HL-60/S4 treated with retinoic acid at 250 ng/mL for 4 days and 3 days (cell line): ENCODE data around the gene TSHZ2.
"Not testable (repeated sequence)": the region's sequence is repeated elsewhere in the genome, so short reads cannot be mapped to it uniquely, and the experiment has no call there.

Experiments used
- in situ Hi-C: fragments of 300-500 bp; cut with MboI; formaldehyde crosslinking; loops from 2 replicates; pipeline ENCODE4 v1.7.0; 2022; ENCODE audit warnings: low sequenced_read_pairs

The TSHZ2 gene

GRCh38 chr20:53527196-53527595 lies 555.0 kb downstream of the TSHZ2 start:
- in situ Hi-C loops = no loop called here

DNA sequence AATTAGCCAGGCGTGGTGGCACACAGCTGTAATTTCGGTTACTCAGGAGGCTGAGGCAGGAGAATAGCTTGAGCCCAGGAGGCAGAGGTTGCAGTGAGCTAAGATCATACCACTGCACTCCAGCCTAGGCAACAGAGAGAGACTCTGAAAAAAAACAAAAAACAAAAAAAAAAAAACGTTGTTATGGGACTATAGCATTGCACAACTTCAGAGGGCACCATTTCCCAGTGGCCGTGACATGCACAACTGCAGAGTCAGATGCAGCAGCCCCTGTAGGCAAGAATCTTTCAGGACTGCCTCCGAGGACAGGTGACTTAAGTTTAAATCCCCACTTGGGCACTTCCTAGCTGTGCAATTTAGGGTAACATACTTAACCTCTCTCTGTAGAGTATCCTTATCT lies 557.5 kb downstream of the TSHZ2 start:
- in situ Hi-C loops = no loop called here

DNA sequence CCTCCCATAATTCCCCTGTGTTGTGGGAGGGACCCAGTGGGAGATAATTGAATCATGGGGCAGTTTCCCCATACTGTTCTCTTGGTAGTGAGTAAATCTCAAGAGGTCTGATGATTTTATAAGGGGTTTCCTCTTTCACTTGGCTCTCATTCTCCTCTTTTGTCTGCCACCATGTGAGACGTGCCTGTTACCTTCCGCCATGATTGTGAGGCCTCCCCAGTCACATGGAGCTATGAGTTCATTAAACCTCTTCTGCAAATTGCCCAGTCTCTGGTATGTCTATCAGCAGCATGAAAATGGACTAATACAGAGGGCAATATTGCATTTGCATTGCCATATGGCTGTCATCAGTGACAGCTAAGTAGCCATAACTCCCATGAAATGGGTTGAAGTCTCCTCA lies 558.3 kb downstream of the TSHZ2 start:
- in situ Hi-C loops = no loop called here

DNA sequence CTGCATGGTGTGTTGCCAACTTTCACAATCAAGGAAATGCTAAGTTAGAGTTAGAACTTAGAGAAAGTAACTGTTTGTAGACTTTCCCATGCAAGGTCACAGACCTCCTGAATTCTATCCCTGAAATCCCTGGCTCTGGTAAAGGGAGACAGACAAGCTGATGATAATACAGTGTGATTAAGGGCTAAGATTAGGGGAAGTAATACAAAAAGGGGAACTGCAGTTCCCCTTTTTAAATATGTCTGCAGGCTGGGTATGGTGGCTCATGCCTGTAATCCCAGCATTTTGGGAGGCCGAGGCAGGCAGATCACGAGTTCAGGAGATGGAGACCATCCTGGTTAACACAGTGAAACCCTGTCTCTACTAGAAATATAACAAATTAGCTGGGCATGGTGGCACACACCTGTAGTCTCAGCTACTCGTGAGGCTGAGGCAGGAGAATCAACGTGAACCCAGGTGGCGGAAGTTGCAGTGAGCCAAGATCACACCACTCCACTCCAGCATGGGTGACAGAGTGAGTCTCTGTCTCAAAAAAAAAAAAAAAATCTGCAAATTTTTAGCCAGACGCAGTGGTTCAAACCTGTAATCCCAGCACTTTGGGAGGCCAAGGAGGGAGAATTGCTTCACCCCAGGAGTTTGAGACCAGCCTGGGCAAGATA lies 560.6 kb downstream of the TSHZ2 start:
- in situ Hi-C loops = not testable (repeated sequence)

GRCh38 chr20:53533500-53533899 lies 561.3 kb downstream of the TSHZ2 start:
- in situ Hi-C loops = no loop called here

DNA sequence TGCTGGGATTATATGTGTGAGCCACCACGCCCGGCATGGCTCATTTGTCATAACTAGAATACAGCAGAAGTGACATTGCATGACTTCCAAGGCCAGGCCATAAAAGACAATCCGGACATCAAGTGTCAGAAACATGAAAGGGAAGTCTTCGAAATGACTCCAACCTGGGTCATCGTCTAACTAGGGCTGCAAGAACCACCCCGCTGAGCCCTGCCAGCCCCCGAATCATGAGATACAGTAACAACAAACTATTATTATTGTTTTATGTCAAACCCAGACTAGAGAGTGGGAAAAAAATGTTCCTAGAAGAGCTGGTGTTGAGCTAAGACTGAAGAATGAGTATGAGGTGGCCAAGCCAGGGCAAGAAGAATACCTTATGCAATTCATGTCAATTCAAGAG lies 561.9 kb downstream of the TSHZ2 start:
- in situ Hi-C loops = no loop called here

DNA sequence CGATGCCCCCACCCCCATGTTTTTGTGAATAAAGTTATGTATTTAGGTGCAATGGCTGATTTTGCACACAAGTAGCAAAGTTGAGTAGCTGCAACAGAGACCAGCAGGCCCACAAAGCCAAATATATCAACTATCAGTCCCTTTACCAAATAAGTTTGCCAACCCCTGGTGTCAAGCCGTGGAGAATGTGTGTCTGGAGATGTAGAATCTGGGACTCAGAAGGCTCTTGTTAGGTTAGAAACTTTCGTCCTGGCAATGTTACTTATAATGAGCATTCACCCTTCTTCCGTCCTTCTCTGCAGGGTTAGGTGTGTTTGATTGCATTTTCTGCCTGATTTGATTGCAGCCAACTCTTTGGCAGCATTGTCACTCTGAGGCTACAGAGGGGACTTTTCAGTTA lies 563.7 kb downstream of the TSHZ2 start:
- in situ Hi-C loops = no loop called here

DNA sequence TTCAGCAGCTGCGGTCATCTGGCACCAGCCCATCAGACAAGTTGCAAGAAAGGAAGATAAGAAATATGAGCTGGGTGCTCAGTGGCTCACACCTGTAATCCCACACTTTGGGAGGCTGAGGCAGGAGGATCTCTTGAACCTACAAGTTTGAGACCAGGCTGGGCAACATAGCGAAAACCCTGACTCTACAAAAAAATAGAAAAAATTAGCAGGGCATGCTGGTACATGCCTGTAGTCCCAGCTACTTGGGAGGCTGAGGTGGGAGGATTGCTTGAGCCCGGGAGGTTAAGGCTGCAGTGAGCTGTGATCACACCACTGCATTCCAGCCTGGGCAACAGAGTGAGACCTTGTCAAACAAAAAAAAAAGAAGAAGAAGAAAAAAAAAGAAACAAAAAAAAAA lies 564.2 kb downstream of the TSHZ2 start:
- in situ Hi-C loops = not testable (repeated sequence)

DNA sequence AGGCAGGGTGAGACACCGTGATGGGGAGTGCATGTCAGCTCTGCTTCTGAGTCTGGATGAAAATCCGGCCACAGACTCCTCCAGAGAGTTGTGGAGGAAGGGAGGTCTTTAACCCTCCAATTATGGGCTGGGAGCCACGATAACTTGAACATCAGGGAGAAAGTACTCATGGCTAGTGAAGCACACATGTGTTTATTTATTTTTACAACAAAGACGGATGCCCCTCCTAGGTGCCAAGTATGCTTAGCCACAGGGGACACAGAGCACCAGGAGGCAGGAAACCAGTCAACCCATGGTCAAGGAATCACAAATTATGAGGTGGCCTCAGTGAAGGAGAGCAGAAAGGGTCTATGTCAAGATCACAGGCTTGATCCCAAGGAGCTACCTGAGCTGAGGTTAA lies 567.4 kb downstream of the TSHZ2 start:
- in situ Hi-C loops = no loop called here
